HG03175 (cell line): ENCODE measurements around the gene OR51Q1.
A peak's percentile ranks its signal among the peaks of the same experiment; 100 is the strongest.

Experiments
- ATAC-seq: cut with Tn5 transposase; IDR thresholded peaks from one replicate; pipeline ENCODE4 v1.9.1; 2021; ENCODE audit warnings: mild to moderate bottlenecking, moderate library complexity; ENCODE audit not compliant: unreplicated experiment

The OR51Q1 gene, protein sequence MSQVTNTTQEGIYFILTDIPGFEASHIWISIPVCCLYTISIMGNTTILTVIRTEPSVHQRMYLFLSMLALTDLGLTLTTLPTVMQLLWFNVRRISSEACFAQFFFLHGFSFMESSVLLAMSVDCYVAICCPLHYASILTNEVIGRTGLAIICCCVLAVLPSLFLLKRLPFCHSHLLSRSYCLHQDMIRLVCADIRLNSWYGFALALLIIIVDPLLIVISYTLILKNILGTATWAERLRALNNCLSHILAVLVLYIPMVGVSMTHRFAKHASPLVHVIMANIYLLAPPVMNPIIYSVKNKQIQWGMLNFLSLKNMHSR

DNA sequence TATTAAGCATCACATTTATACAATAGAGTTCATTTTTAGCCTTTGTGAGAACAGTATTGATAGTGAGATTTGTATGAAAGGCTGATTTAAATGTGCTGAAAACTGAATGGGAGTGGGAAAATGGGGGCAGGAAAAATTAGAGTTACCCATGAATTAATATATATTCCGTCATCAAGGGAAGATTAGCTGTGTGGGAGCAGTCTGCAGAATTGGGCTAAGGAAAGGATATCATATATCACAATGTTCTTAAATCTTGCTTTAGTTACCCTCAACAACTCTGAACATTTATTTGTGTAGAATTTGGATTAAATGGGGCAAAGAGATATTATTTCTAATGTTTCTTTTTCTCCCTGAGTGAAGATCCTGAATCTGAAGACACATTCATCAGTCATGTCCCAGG lies at the start of gene OR51Q1:
TSS of gene OR51Q1 (plus strand) at position 301 of the 400 bp plus-strand sequence. CDS start at position 391, 90 bp downstream.
- no peak for ATAC-seq

DNA sequence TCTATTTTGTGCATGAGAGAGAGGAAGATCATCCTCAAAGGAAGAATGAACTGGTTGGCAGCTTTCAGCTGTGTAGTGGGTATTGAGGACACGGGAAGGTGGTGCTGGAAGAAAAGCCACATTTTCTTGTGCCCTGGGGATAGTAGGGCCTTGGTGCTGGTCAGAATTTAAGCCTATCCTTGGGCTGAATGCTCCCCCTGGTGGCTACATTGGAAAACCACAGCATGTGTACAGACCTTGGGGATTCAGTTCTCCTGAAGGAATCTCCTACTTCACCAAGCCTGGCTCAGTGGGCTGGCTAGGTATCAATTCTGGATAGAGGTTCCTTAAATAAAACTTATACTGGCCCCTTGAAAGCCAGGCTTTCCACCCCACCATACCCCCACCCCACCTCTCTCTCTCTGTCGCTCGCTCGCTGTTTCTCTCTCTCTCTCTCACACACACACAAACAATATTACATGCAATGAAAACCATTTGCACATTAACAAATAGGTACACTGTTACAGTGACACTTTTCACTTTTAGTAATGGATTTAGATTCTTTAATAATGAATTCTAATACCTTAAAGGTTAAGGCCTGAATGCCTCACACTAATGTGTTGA lies 41.1 kb upstream of the OR51Q1 start:
- ATAC-seq = peak; percentile 97

DNA sequence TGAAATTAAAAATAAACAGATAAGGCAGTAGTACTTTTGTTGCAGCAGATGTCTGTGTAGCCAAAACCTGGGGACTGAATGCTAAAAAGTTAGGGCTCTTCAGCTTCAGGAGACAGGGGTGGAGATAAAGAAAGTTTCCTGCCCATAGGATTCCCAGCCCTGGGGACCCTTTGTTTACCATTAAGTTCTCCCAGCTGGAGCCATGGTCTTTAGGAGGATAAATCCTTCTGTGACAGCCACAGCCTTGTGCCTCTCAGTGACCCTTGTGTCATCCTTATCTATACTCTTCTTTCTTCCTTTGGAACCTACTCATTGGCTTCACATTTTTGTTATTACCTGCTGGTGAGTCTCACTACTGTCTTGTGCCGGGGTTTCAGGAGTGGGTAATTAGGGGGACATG lies 38.3 kb upstream of the OR51Q1 start, which contains the start of gene OR51M1:
TSS of gene OR51M1 (plus strand) at position 237 of the 400 bp plus-strand sequence. CDS start 5,587 bp downstream, outside the sequence.
- no peak for ATAC-seq

DNA sequence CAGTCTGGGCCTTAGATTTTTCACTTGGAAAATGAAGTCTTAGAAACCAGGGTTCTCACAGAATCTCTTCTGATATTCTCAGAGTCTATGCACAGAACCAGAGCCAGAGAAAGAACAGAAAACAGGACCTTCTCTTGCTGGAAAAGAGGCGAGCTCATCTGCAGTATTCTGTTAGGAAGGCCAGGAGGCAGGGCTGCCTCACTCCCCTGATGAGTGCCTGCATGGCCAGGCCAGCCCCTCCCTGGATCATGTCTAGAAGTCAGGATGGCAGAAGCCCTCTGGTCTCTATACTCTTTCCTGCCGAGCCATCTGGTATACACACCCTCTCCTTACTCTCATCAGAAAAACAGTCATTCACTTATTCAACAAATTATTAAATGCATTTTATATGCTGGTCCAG lies 37.6 kb upstream of the OR51Q1 start:
- ATAC-seq = no peak

DNA sequence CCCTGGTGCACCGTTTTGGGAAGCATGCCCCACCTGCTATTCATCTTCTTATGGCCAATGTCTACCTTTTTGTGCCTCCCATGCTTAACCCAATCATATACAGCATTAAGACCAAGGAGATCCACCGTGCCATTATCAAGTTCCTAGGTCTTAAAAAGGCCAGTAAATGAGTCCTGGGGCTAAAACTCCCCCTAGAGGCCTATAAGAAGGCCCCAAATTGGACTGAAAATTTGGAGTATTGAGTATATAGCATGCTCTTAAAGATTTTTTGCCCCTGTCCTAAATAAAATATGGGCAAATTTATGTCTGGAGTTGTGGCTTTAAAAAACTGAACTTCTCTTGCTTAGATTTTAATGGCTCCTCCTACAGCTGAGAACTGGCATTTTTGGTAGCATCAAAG lies 31.7 kb upstream of the OR51Q1 start:
- no peak for ATAC-seq

DNA sequence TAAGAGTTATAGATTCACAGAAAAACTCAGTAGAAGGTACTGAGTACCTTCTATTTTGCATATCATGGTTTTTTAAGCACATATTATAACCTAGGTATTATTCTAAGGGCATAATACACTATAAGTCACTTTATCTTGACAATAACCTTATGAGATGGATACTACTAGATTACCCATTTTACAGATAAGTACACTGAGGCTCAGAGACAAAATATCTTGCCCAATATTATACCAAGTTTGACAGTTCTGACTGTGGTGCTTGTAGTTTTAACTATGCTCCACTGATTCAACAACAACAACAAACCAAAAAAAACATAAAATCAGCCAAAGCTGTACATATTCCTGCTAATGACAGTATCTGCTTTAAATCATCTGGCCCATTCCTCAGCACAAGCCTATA lies 27.8 kb upstream of the OR51Q1 start:
- no peak for ATAC-seq

DNA sequence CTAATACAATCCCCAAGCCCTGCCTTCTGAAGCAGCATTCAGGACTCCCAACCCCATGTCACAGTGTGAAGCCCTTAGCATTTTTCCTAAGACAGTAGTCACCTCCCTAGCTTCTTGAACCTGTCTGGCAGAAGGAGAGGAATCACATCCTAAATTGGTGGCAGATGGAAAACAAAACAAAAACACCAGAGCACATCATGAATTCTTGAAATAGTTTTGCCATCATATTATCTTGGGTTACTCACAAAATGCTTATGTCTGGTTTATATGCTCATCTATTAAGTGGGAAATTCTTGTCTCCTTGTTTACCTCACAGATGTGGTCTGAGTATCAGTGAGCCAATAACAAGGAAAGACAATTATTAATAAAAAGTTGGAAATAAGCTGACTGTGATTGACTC lies 23.0 kb upstream of the OR51Q1 start:
- no peak for ATAC-seq

DNA sequence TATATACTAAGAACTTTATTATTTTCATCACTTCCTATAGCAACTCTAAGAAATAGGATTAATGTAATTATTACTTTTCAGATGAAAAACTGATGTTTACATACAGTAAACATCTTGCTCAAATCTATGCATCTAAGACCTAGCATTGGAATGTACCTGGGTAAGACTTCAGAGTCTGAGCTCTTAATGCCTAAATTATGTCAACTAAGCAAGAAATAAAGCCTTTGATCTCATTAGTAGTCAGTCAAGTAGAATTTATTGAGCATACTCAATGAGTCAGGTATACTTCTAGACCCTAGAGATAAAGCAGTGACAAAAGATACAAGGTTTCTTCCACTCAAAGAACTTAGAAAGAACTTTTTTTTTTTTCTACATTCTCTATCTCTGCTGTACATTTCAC lies 16.7 kb upstream of the OR51Q1 start:
- ATAC-seq = no peak

DNA sequence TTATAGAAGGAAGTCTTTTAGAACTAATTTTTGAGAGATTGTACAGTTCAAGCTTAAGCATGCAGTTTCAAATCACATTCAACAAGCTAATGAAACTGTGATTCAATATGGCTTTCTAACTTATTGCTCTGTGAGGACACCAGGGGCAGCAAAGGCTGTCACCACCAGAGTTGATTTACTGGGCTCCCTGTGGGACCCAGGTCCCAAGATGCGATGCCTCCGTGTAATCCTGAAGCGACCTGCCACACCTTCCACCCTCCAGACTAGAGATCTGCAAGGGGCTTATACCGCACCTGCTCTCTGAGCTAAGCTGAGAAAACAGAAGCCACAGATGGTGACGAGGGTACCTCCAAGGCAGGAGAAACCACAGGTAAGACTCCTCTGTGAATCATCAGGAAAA lies 918 bp upstream of the OR51Q1 start:
- ATAC-seq = no peak

DNA sequence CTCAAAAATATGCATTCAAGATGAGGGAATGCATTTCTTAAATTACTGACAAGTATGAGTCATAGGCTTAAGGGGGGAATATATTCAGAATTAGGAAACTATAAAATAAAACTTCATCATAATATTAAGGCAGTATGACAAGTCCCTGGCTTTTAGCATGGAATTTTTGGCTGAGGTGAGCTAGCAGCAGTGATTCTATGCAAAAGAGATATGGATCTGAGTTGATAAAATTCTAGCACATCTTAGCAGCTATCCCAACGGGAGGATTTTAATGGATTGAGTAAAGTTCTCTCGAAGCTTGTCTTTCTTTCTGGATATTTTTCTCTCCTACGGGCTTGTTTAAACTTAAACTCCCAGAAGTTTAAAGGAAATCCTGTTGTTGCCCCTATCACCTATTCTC lies 1.2 kb downstream of the OR51Q1 start:
- ATAC-seq = no peak

DNA sequence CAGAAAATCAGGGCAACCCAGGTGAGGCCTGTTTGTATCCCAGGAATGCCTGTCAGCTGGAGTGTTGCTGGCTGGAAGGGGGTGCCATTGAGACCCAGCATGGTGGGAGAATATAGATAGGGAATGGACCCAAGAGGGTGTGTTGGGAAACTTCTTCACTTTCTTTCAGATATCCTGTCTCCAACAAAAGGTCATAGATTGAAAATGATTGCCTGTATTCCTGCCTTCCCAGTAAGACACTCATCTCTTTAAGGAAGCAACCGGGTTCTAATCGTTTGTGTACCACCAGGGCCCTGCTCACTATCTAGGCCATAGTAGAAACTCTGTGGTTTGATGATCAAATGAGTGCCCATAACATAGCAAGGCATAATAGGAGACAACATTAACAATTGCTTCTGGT lies 19.5 kb downstream of the OR51Q1 start, which contains the start of gene OR51I1:
TSS of gene OR51I1 (minus strand) at position 101 of the 400 bp plus-strand sequence. CDS start at position 101, 0 bp downstream.
- ATAC-seq = no peak

DNA sequence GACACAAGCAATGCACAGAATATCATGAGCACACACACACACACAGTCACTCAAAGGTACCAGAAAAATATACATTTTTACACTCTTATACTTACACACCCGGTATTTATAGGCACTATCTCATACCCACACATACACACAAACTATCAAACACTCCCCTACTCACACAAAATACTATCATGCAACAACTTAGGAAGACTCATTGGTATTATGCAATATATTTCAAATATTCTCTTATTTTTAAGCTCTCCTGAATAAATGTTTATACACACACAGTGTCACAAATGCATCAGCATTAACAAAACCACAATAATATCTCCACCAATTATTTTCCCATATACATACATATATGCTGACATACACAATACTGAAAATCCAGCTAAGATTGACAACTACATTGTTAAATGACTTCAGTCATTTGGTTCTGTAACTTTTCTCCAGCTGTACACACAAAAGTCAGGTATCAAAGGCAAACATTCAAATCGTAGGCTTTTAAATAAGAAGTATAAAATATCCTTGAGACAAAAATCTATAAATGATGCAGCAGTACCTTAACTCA lies 22.0 kb downstream of the OR51Q1 start:
- no peak for ATAC-seq

DNA sequence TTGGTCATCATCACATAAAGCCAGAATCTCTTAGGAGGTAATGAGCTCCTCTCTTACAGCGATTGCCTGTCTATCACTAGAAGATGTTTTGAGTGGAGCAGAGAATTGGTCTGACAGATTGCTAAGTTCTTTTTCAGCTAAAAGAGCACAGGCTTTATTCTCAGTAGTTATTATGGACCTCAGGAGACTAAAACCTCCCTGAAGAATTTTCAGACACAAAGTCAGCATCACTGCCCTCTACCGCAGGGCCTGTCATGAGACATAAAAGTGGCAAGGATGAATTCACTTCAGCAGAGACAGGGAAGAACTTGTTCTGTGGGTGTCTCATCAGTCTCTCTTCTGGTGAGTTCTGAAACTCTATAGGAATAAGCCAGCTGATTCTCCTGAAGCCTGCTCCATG lies 27.1 kb downstream of the OR51Q1 start, which contains the start of gene OR51I2:
TSS of gene OR51I2 (plus strand) at position 301 of the 400 bp plus-strand sequence. CDS start 4,166 bp downstream, outside the sequence.
- ATAC-seq = no peak

DNA sequence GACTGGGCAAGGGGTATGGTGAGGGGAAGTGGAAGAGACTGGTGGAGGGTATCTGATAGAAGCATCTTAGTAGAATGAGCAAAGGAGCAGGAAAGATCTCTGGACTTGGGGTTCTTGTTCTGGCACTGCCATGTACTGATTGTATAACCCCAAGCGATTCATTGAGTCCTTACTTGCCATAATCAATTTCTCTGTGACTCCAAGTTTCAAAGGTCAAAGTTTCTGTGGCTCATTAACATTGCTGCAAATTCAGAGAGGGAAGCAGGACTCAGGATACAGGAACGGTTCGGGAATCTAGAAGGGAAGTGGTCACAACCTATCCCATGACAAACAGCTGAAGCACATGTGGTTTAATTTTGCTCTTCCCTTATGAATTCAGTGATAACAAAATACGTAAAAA lies 27.5 kb downstream of the OR51Q1 start:
- no peak for ATAC-seq

DNA sequence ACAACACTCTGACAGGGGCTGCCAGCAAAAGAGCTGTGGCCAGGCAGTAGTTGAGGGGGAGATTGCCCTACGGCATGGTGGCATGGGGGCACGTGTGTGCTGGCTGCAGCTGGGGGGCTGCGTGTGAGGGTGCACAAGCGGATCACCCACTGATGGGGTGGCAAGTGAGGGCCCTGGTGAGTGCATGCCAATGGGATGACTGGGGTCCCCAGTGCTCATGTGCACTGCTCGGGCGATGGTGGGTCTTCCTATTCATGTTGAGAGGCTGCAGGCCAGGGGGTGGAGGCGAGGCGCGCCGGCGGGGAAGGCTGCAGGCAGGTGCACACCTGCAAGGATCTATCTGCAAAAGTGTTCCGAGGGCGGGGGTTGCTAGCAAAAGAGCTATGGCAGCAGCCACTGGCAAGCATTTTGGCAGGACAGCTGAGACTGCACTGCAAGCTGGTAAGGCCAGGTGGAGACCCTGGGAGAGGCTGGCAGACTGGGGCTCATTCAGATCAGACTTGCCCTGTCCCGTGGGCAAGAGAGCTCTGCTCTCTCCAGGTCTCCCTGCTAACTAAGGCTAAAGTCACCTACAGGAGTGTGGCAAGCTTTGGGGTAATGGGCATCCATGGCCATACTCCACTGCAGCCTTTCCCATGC lies 39.2 kb downstream of the OR51Q1 start:
- ATAC-seq = no peak

DNA sequence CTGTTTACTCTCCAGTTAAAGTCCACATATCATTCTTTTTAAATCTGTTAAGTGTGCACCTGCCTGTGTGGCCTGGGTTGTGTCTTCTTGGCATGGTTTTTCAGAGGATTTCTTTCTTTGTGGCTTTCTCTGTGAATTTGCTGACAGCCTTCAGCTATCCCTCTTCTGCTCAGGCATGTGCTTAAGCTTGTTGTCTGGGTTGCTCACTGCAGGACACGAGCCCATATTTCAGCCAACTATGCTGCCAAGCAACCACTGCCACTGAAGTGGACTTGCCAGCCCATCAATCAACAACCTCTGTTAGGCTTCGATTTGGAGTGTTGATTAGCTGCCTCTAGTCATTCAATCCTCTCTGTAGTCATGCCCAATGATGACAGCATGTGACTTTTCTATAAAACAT lies 45.6 kb downstream of the OR51Q1 start:
- no peak for ATAC-seq
